ENCODE results near the gene TPGS2. TPM values are rescaled to one million over a fixed set of nuclear protein-coding genes. Genes with fewer than 3 reads are reported as not detected.
"Not testable (repeated sequence)": the region's sequence is repeated elsewhere in the genome, so short reads cannot be mapped to it uniquely, and the experiment has no call there.

The TPGS2 gene
- polyA plus RNA-seq (2013, experiment 1 of 2; ENCODE audit: insufficient read length) = 162 TPM
- polyA plus RNA-seq (2013, experiment 2 of 2; ENCODE audit: insufficient read length) = 173 TPM

- DNase-seq = peak; percentile 92
Observed at GRCh38 chr18:36828630-36829361, at the start of gene TPGS2, which contains the start of gene KIAA1328. Gene TPGS2, minus strand, starts transcription at chr18:36829002. Its CDS starts 235 bp downstream, at chr18:36828767. Gene KIAA1328, plus strand, starts transcription at chr18:36829127. Its CDS starts 12 bp downstream, at chr18:36829139.

- DNase-seq = not testable (repeated sequence)
Observed at GRCh38 chr18:36873826-36874225, 45.0 kb upstream of the TPGS2 start.

GRCh38 chr18:36872329-36872728, 43.5 kb upstream of the TPGS2 start:
- DNase-seq = no peak

- no peak for DNase-seq
Observed at GRCh38 chr18:36871801-36872200, 43.0 kb upstream of the TPGS2 start.

GRCh38 chr18:36867056-36867455, 38.3 kb upstream of the TPGS2 start:
- no peak for DNase-seq

- DNase-seq = no peak
Observed at GRCh38 chr18:36862182-36862581, 33.4 kb upstream of the TPGS2 start.

- DNase-seq = no peak
Observed at GRCh38 chr18:36856815-36857214, 28.0 kb upstream of the TPGS2 start.

GRCh38 chr18:36851202-36851590, 22.4 kb upstream of the TPGS2 start:
- no peak for DNase-seq

GRCh38 chr18:36850527-36851201, 21.9 kb upstream of the TPGS2 start:
- DNase-seq = peak; percentile 92

- peak; percentile 90 for DNase-seq
Observed at GRCh38 chr18:36849288-36850006, 20.6 kb upstream of the TPGS2 start.

- no peak for DNase-seq
Observed at GRCh38 chr18:36848609-36849008, 19.8 kb upstream of the TPGS2 start.

GRCh38 chr18:36843784-36844183, 15.0 kb upstream of the TPGS2 start:
- DNase-seq = no peak

GRCh38 chr18:36843199-36843598, 14.4 kb upstream of the TPGS2 start:
- DNase-seq = no peak

GRCh38 chr18:36839835-36840234, 11.0 kb upstream of the TPGS2 start:
- DNase-seq = no peak

GRCh38 chr18:36835927-36836326, 7.1 kb upstream of the TPGS2 start:
- DNase-seq = no peak

GRCh38 chr18:36833120-36833519, 4.3 kb upstream of the TPGS2 start:
- no peak for DNase-seq

GRCh38 chr18:36831139-36831538, 2.3 kb upstream of the TPGS2 start:
- DNase-seq = no peak

- DNase-seq = no peak
Observed at GRCh38 chr18:36830158-36830495, 1.3 kb upstream of the TPGS2 start.

- no peak for DNase-seq
Observed at GRCh38 chr18:36829362-36830157, 758 bp upstream of the TPGS2 start.

GRCh38 chr18:36828157-36828629, 609 bp downstream of the TPGS2 start:
- DNase-seq = peak; percentile 57

- DNase-seq = no peak
Observed at GRCh38 chr18:36826556-36826955, 2.2 kb downstream of the TPGS2 start.

- DNase-seq = no peak
Observed at GRCh38 chr18:36825526-36825925, 3.3 kb downstream of the TPGS2 start.
